Epithelial cell of esophagus (primary cell): ENCODE data around the gene HCRTR1.

ENCODE experiments used
- DNase-seq: peaks from one replicate; pipeline ENCODE4 v3.0.0; 2010; ENCODE audit warnings: low read depth
- H3K4me3 ChIP-seq: 2 replicates; pipeline ENCODE4 v1.5.1; 2011; ENCODE audit warnings: mild to moderate bottlenecking, low read length, control low read depth
- CTCF ChIP-seq: IDR thresholded peaks from 2 replicates; pipeline ENCODE4 v1.5.1; 2011; ENCODE audit warnings: low read depth, mild to moderate bottlenecking, low read length, control low read depth, inconsistent platforms; ENCODE audit not compliant: insufficient read depth; ENCODE audit errors: missing control alignments

HCRTR1 gene

GRCh38 chr1:31657020-31657804, 39.7 kb downstream of the HCRTR1 start:
- TF ChIP-seq CTCF, result no peak
- no peak for DNase-seq
- no peak overlapping the region for H3K4me3 ChIP-seq

DNA sequence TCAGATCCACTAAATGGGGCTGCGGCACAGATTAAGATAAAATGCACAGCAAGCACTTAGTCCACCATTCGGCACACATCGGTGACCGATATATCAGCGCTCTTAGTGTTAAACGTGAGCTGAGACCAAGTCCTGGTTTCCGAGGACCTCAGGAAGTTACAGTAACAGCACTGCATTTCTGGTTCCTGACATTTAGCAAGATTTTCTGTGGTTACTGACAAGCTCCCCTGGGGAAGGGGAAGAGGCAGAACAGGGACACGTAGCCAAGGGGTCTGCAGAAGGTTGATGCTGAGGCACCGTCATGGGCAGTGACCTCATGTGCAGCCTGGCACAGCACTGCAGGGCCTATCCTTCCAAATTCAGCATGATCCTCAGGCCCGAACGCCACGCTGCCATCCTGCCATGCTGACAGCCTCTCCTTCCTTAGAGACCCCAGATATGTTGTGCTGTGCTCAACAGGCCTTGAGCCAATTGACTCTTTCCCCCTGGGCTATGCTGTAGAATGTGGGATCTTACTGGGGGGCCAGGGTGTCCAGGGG, 40.6 kb downstream of the HCRTR1 start:
- no peak for DNase-seq
- H3K4me3 ChIP-seq, result no peak overlapping the region
- TF ChIP-seq CTCF, result no peak

DNA sequence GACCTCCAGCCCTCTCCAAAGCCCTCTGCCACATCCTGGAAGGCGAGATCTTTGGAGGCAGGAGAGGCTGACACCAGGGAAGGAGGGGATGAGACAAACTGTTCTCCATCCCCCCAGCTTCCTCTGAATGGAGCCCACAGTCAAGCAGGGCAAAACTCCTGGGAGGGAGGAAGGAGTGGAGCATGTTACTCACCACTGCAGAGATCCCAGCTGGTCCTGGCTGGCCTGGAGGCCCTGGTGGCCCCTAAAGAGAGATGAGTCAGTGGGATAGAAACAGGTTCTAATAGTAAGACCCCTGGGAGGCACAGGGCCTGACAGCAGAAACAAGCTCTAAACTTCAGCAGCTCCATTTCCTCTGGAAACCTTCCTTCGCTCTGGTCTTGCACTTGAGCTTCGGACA, 41.2 kb downstream of the HCRTR1 start:
- no peak for DNase-seq
- no peak for TF ChIP-seq CTCF

GRCh38 chr1:31659889-31660288, 42.4 kb downstream of the HCRTR1 start:
- no peak for TF ChIP-seq CTCF
- DNase-seq, result no peak
- no peak overlapping the region for H3K4me3 ChIP-seq

More for the DNA sequence above, 41.2 kb downstream of the HCRTR1 start:
- no peak overlapping the region for H3K4me3 ChIP-seq

- no peak for DNase-seq
- TF ChIP-seq CTCF, result no peak
- no peak overlapping the region for H3K4me3 ChIP-seq
Observed at GRCh38 chr1:31660871-31661455, 43.5 kb downstream of the HCRTR1 start.

GRCh38 chr1:31661856-31662255, 44.4 kb downstream of the HCRTR1 start:
- peak; percentile 54 for DNase-seq
- no peak overlapping the region for H3K4me3 ChIP-seq
- TF ChIP-seq CTCF, result no peak
